Fibroblast of lung (primary cell): ENCODE results near the gene SLAIN2. TPM values are rescaled to one million over a fixed set of nuclear protein-coding genes. Genes with fewer than 3 reads are reported as not detected.
A peak's percentile ranks its signal among the peaks of the same experiment; 100 is the strongest.

ENCODE experiments used
- DNase-seq, 2 donors: peaks; one replicate each; pipeline versions ENCODE4 v3.0.0 to v3.0.0-alpha.2; 2010; ENCODE audit warnings: low read depth in 2 of 2
- H2AFZ ChIP-seq: 2 replicates; pipeline ENCODE4 v1.5.1; 2012; ENCODE audit warnings: low read length, control low read depth, inconsistent platforms
- H3K27ac ChIP-seq: 2 replicates; pipeline ENCODE4 v1.5.1; 2011; ENCODE audit warnings: low read length, control low read depth; ENCODE audit not compliant: insufficient read depth
- H3K27me3 ChIP-seq: 2 replicates; pipeline ENCODE4 v1.5.1; 2011; ENCODE audit warnings: mild to moderate bottlenecking, low read length; ENCODE audit not compliant: control insufficient read depth, insufficient read depth
- H3K36me3 ChIP-seq: 2 replicates; pipeline ENCODE4 v1.5.1; 2011; ENCODE audit warnings: low read length; ENCODE audit not compliant: control insufficient read depth, insufficient read depth
- H3K4me1 ChIP-seq: 2 replicates; pipeline ENCODE4 v1.5.1; 2011; ENCODE audit warnings: low read length; ENCODE audit not compliant: control insufficient read depth, insufficient read depth; ENCODE audit errors: extremely low read depth
- H3K4me2 ChIP-seq: 2 replicates; pipeline ENCODE4 v1.5.1; 2011; ENCODE audit warnings: low read length, control low read depth; ENCODE audit not compliant: insufficient read depth; ENCODE audit errors: extremely low read depth
- H3K4me3 ChIP-seq, 4 experiments: fragments of 200-600 bp in 1 of 4; sonication (generic) in 1 of 4; replicated peaks in 1 of 4; 2 replicates each; pipeline ENCODE4 v1.5.1; 2011 to 2016; ENCODE audit warnings: low read length in 4 of 4, low read depth in 3 of 4, mild to moderate bottlenecking in 3 of 4, control low read depth in 2 of 4, inconsistent platforms in 1 of 4, mixed read lengths in 1 of 4; ENCODE audit not compliant: insufficient read depth in 1 of 4; ENCODE audit errors: control extremely low read depth in 1 of 4
- H3K79me2 ChIP-seq: 2 replicates; pipeline ENCODE4 v1.5.1; 2012; ENCODE audit warnings: mild to moderate bottlenecking, low read length, inconsistent platforms; ENCODE audit not compliant: control insufficient read depth, insufficient read depth
- H3K9ac ChIP-seq: 2 replicates; pipeline ENCODE4 v1.5.1; 2011; ENCODE audit warnings: mild to moderate bottlenecking, low read length, control low read depth; ENCODE audit not compliant: insufficient read depth
- H3K9me3 ChIP-seq: 2 replicates; pipeline ENCODE4 v1.5.1; 2012; ENCODE audit warnings: low read depth, low read length; ENCODE audit not compliant: control insufficient read depth, insufficient read depth
- H4K20me1 ChIP-seq: 2 replicates; pipeline ENCODE4 v1.5.1; 2011; ENCODE audit warnings: low read length; ENCODE audit not compliant: control insufficient read depth, insufficient read depth; ENCODE audit errors: extremely low read depth
- CTCF ChIP-seq, 2 donors: IDR thresholded peaks in 1 of 2; conservative IDR thresholded peaks in 1 of 2; 1 replicate in 1 of 2; 2 replicates in 1 of 2; pipeline ENCODE4 v1.5.1; 2011 to 2012; ENCODE audit warnings: low read length in 2 of 2, control low read depth in 1 of 2, inconsistent platforms in 1 of 2, low read depth in 1 of 2, mild to moderate bottlenecking in 1 of 2
- EZH2 ChIP-seq: IDR thresholded peaks from 2 replicates; pipeline ENCODE4 v1.5.1; 2012; ENCODE audit warnings: low read length, control low read depth, mild to moderate bottlenecking; ENCODE audit errors: missing control alignments
- polyA plus RNA-seq, 2 donors: library from polyadenylated mRNA; depleted of rRNA in 1 of 2; stranded (reverse) in 1 of 2; unstranded in 1 of 2; fragments of >200 nt; gene quantifications; 2 replicates each; pipeline ENCODE4 v1.2.1, GENCODE V29; 2011 to 2012; ENCODE audit warnings: missing spikeins in 1 of 2
- total RNA-seq: library from RNA; depleted of rRNA; stranded (reverse); fragments of >200 nt; gene quantifications from 2 replicates; pipeline ENCODE4 v1.2.1, GENCODE V29; 2014

Gene SLAIN2
- total and polyA plus RNA-seq, 2 donors (not counting 1 experiment from before 2014, with no cell fraction given), result 34.2 to 57.4 TPM

DNA sequence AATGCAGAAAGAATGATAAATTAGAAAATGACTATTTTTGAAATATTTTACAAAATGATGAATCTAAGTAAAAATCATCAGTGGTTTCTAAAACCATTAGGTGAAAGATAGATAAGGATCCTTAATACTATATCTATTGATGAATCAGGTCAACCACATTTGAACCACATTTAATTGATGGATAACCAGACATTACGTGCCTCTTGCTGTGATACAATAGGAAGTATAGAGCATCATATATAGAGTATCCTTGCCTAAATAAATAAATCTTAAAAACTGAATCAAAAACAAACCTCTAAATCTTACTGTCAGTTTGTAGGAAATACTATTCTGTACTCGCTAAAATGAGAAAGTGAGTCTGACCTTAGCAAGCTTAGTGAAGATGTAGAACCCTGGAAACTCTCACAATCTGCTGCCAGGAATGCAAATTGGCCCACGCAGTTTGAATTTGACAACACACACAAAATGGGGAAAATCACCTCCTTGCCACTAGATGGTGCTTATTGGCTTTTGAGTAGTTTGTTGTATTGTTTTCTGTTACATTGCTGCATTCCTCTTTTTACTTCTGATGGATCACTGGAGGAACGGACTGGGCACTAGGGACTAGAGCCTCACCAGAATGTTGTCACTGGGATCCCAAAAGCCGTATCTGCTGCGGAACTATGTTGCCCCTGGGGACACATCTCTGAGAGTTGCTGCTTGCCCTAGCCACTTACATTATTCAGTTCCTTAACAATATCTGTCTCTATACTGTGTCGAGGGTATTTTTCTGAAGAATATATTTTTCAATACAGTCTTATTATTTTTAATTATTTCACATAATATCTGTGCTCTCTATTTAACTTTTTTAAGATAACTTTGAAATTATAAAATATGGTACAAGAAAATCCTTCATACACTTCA is 25.4 kb upstream of the SLAIN2 start:
- Histone ChIP-seq H3K27ac (no peak overlapping the region), H3K79me2 (no peaks in the 10 kb centered on the region), H3K9ac (no peak overlapping the region), H3K36me3 (no peaks in the 10 kb centered on the region), H3K4me2 (no peak overlapping the region), H2AFZ (peak overlapping the region; percentile 88), H3K9me3 (no peaks in the 10 kb centered on the region), H3K4me3 (no peak overlapping the region), H3K27me3 (no peaks in the 10 kb centered on the region), H3K4me1 (peaks cover 3% of the 10 kb centered on the region), H4K20me1 (no peaks in the 10 kb centered on the region)
- DNase-seq, result peak; percentile 68 to 77
- no peak for TF ChIP-seq EZH2
- TF ChIP-seq CTCF (conservative IDR thresholded peaks at IDR 0.05 in 1 of 2, IDR thresholded peaks at IDR 0.05 in 1 of 2; ENCODE audit: low read depth in 1 of 2, low read length in 2 of 2), result peak; percentile 76 to 82

- Histone ChIP-seq H3K4me2 (no peak overlapping the region), H2AFZ (no peak overlapping the region), H3K27ac (no peak overlapping the region), H3K27me3 (no peaks in the 10 kb centered on the region), H3K9ac (no peak overlapping the region), H3K9me3 (no peaks in the 10 kb centered on the region), H4K20me1 (no peaks in the 10 kb centered on the region), H3K4me1 (peaks cover under 1% of the 10 kb centered on the region), H3K4me3 (no peak overlapping the region), H3K36me3 (no peaks in the 10 kb centered on the region), H3K79me2 (no peaks in the 10 kb centered on the region)
- no peak for TF ChIP-seq CTCF (conservative IDR thresholded peaks at IDR 0.05 in 1 of 2, IDR thresholded peaks at IDR 0.05 in 1 of 2; ENCODE audit: low read depth in 1 of 2, low read length in 2 of 2)
- TF ChIP-seq EZH2, result no peak
- no peak for DNase-seq
Measured at GRCh38 chr4:48321312-48321711, 20.0 kb upstream of the SLAIN2 start.

DNA sequence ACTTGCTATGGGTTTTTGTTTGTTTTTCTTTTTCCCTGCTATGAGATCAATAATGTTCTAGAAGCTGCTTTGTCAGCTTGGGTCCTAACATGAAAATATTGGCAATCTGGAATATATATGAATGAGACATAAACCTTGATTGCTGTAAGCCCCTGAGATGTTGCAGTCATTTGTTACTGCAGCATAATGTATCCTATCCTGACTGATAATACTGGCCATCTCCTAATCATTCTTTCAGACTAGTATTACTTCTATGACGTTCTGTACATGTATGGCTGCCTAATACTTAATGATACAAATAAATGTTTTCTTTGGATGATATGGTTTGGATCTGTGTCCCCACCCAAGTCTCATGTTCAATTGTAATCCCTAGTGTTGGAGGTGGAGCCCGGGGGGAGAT is 19.3 kb upstream of the SLAIN2 start:
- TF ChIP-seq EZH2 (no peak), CTCF (conservative IDR thresholded peaks at IDR 0.05 in 1 of 2, IDR thresholded peaks at IDR 0.05 in 1 of 2; ENCODE audit: low read depth in 1 of 2, low read length in 2 of 2) (no peak)
- Histone ChIP-seq H3K9me3 (no peaks in the 10 kb centered on the region), H2AFZ (no peak overlapping the region), H3K4me2 (no peak overlapping the region), H3K4me3 (no peak overlapping the region), H3K4me1 (no peaks in the 10 kb centered on the region), H3K9ac (no peak overlapping the region), H3K36me3 (no peaks in the 10 kb centered on the region), H3K27me3 (no peaks in the 10 kb centered on the region), H4K20me1 (no peaks in the 10 kb centered on the region), H3K27ac (no peak overlapping the region), H3K79me2 (no peaks in the 10 kb centered on the region)
- DNase-seq, result no peak
